ENCODE data around the gene CHPF.

CHPF gene

GRCh38 chr2:219567131-219567530, 23.5 kb upstream of the CHPF start:
- H3K9me3 ChIP-seq (ENCODE audit: control insufficient read depth, insufficient read depth, low read length) = no peaks in the 10 kb centered on the region
- WGBS (ENCODE audit: insufficient coverage, insufficient read length) = no CpG with 5 or more reads among the region's 18 CpGs
- DNase-seq (ENCODE audit: low read depth, low spot score) = no peak
- peaks cover 20% of the 10 kb centered on the region for H3K36me3 ChIP-seq (ENCODE audit: control insufficient read depth, insufficient read depth, low read length)
- peaks cover 24% of the 10 kb centered on the region for H3K4me1 ChIP-seq (ENCODE audit: control insufficient read depth, insufficient read depth, low read length)
- no peaks in the 10 kb centered on the region for H3K27me3 ChIP-seq (ENCODE audit: control insufficient read depth, insufficient read depth, low read length)
- H3K27ac ChIP-seq (ENCODE audit: low read length) = no peak overlapping the region
- no peak overlapping the region for H3K4me3 ChIP-seq (ENCODE audit: low read length)

- Histone ChIP-seq H3K4me1 (ENCODE audit: control insufficient read depth, insufficient read depth, low read length) (peaks cover 24% of the 10 kb centered on the region), H3K4me3 (ENCODE audit: low read length) (no peak overlapping the region), H3K27me3 (ENCODE audit: control insufficient read depth, insufficient read depth, low read length) (no peaks in the 10 kb centered on the region), H3K27ac (ENCODE audit: low read length) (no peak overlapping the region), H3K9me3 (ENCODE audit: control insufficient read depth, insufficient read depth, low read length) (no peaks in the 10 kb centered on the region), H3K36me3 (ENCODE audit: control insufficient read depth, insufficient read depth, low read length) (peaks cover 21% of the 10 kb centered on the region)
- DNase-seq (ENCODE audit: low read depth, low spot score) = no peak
- WGBS (ENCODE audit: insufficient coverage, insufficient read length) = no CpG with 5 or more reads among the region's 11 CpGs
These were observed 23.0 kb upstream of the CHPF start for GRCh38 chr2:219566640-219567039.

GRCh38 chr2:219565130-219566080, 21.8 kb upstream of the CHPF start:
- Histone ChIP-seq H3K36me3 (ENCODE audit: control insufficient read depth, insufficient read depth, low read length) (peaks cover 21% of the 10 kb centered on the region), H3K27ac (ENCODE audit: low read length) (peak overlapping the region; percentile 94), H3K9me3 (ENCODE audit: control insufficient read depth, insufficient read depth, low read length) (no peaks in the 10 kb centered on the region), H3K4me3 (ENCODE audit: low read length) (no peak overlapping the region), H3K27me3 (ENCODE audit: control insufficient read depth, insufficient read depth, low read length) (no peaks in the 10 kb centered on the region), H3K4me1 (ENCODE audit: control insufficient read depth, insufficient read depth, low read length) (peaks cover 35% of the 10 kb centered on the region)
- no peak for DNase-seq (ENCODE audit: low read depth, low spot score)
- WGBS (ENCODE audit: insufficient coverage, insufficient read length) = no CpG with 5 or more reads among the region's 21 CpGs

GRCh38 chr2:219563271-219563928, 19.8 kb upstream of the CHPF start:
- H3K4me1 ChIP-seq (ENCODE audit: control insufficient read depth, insufficient read depth, low read length) = peaks cover 33% of the 10 kb centered on the region
- DNase-seq (ENCODE audit: low read depth, low spot score) = no peak
- no peaks in the 10 kb centered on the region for H3K9me3 ChIP-seq (ENCODE audit: control insufficient read depth, insufficient read depth, low read length)
- WGBS (ENCODE audit: insufficient coverage, insufficient read length) = no CpG with 5 or more reads among the region's 20 CpGs
- H3K27me3 ChIP-seq (ENCODE audit: control insufficient read depth, insufficient read depth, low read length) = no peaks in the 10 kb centered on the region
- peaks cover 21% of the 10 kb centered on the region for H3K36me3 ChIP-seq (ENCODE audit: control insufficient read depth, insufficient read depth, low read length)
- no peak overlapping the region for H3K4me3 ChIP-seq (ENCODE audit: low read length)
- H3K27ac ChIP-seq (ENCODE audit: low read length) = no peak overlapping the region

GRCh38 chr2:219562049-219563020, 18.7 kb upstream of the CHPF start:
- DNase-seq (ENCODE audit: low read depth, low spot score) = no peak
- no peaks in the 10 kb centered on the region for H3K9me3 ChIP-seq (ENCODE audit: control insufficient read depth, insufficient read depth, low read length)
- H3K36me3 ChIP-seq (ENCODE audit: control insufficient read depth, insufficient read depth, low read length) = peaks cover 15% of the 10 kb centered on the region
- no peaks in the 10 kb centered on the region for H3K27me3 ChIP-seq (ENCODE audit: control insufficient read depth, insufficient read depth, low read length)
- H3K27ac ChIP-seq (ENCODE audit: low read length) = no peak overlapping the region
- WGBS (ENCODE audit: insufficient coverage, insufficient read length) = no CpG with 5 or more reads among the region's 35 CpGs
- H3K4me3 ChIP-seq (ENCODE audit: low read length) = no peak overlapping the region
- H3K4me1 ChIP-seq (ENCODE audit: control insufficient read depth, insufficient read depth, low read length) = peaks cover 33% of the 10 kb centered on the region

GRCh38 chr2:219561179-219562048, 17.8 kb upstream of the CHPF start:
- Histone ChIP-seq H3K4me1 (ENCODE audit: control insufficient read depth, insufficient read depth, low read length) (peaks cover 29% of the 10 kb centered on the region), H3K27me3 (ENCODE audit: control insufficient read depth, insufficient read depth, low read length) (no peaks in the 10 kb centered on the region), H3K9me3 (ENCODE audit: control insufficient read depth, insufficient read depth, low read length) (no peaks in the 10 kb centered on the region), H3K4me3 (ENCODE audit: low read length) (no peak overlapping the region), H3K27ac (ENCODE audit: low read length) (no peak overlapping the region), H3K36me3 (ENCODE audit: control insufficient read depth, insufficient read depth, low read length) (peaks cover 12% of the 10 kb centered on the region)
- WGBS (ENCODE audit: insufficient coverage, insufficient read length) = no CpG with 5 or more reads among the region's 24 CpGs
- DNase-seq (ENCODE audit: low read depth, low spot score) = no peak

GRCh38 chr2:219560893-219561178, 17.2 kb upstream of the CHPF start:
- no peaks in the 10 kb centered on the region for H3K9me3 ChIP-seq (ENCODE audit: control insufficient read depth, insufficient read depth, low read length)
- H3K36me3 ChIP-seq (ENCODE audit: control insufficient read depth, insufficient read depth, low read length) = peaks cover 12% of the 10 kb centered on the region
- no peaks in the 10 kb centered on the region for H3K27me3 ChIP-seq (ENCODE audit: control insufficient read depth, insufficient read depth, low read length)
- H3K4me3 ChIP-seq (ENCODE audit: low read length) = no peak overlapping the region
- no peak for DNase-seq (ENCODE audit: low read depth, low spot score)
- H3K27ac ChIP-seq (ENCODE audit: low read length) = no peak overlapping the region
- H3K4me1 ChIP-seq (ENCODE audit: control insufficient read depth, insufficient read depth, low read length) = peaks cover 27% of the 10 kb centered on the region
- no CpG with 5 or more reads among the region's 3 CpGs for WGBS (ENCODE audit: insufficient coverage, insufficient read length)

- no CpG with 5 or more reads among the region's 8 CpGs for WGBS (ENCODE audit: insufficient coverage, insufficient read length)
- Histone ChIP-seq H3K27ac (ENCODE audit: low read length) (no peak overlapping the region), H3K36me3 (ENCODE audit: control insufficient read depth, insufficient read depth, low read length) (peaks cover 12% of the 10 kb centered on the region), H3K27me3 (ENCODE audit: control insufficient read depth, insufficient read depth, low read length) (no peaks in the 10 kb centered on the region), H3K4me3 (ENCODE audit: low read length) (no peak overlapping the region), H3K4me1 (ENCODE audit: control insufficient read depth, insufficient read depth, low read length) (peaks cover 25% of the 10 kb centered on the region), H3K9me3 (ENCODE audit: control insufficient read depth, insufficient read depth, low read length) (no peaks in the 10 kb centered on the region)
- DNase-seq (ENCODE audit: low read depth, low spot score) = no peak
These were observed 16.7 kb upstream of the CHPF start for GRCh38 chr2:219560037-219560892.
